Colonic mucosa (tissue), 4 donors: ENCODE data around the gene E2F4. TPM values are rescaled to one million over a fixed set of nuclear protein-coding genes. Genes with fewer than 3 reads are reported as not detected.

ENCODE experiments used
- DNase-seq: peaks from one replicate; pipeline ENCODE4 v3.0.0-alpha.2; 2020
- H3K27ac ChIP-seq: fragments of 200-600 bp; one replicate; pipeline ENCODE4 v1.8.0; 2021
- H3K27me3 ChIP-seq: fragments of 200-600 bp; one replicate; pipeline ENCODE4 v1.8.0; 2021
- H3K36me3 ChIP-seq: fragments of 200-600 bp; one replicate; pipeline ENCODE4 v1.8.0; 2021
- H3K4me1 ChIP-seq: fragments of 200-600 bp; one replicate; pipeline ENCODE4 v1.8.0; 2021; ENCODE audit warnings: mild to moderate bottlenecking
- H3K4me3 ChIP-seq: fragments of 200-600 bp; one replicate; pipeline ENCODE4 v1.8.0; 2021
- H3K9ac ChIP-seq, 2 donors: one replicate each; pipeline ENCODE4 v1.7.0; 2013; ENCODE audit warnings: control low read depth in 2 of 2, low read depth in 2 of 2, low read length in 2 of 2
- H3K9me3 ChIP-seq: fragments of 200-600 bp; one replicate; pipeline ENCODE4 v1.8.0; 2021
- intact Hi-C: fragments of 100-400 bp; cut with DNase I; formaldehyde crosslinking; loops from one replicate; pipeline ENCODE4 v1.14.1; 2022
- total RNA-seq, 2 donors: library from RNA; stranded (reverse); fragmentation: NEBNext Ultra II Directional in 1 of 2; extraction: Animal tissue kit (Norgen Biotek cat#: 25700) in 1 of 2; gene quantifications; one replicate each; pipeline ENCODE4 v1.2.1, GENCODE V29; 2021
- TF ChIP-seq, protein P1 (sequence below): fragments of 200-600 bp; IDR thresholded peaks from one replicate; pipeline ENCODE4 v1.8.0; 2022; ENCODE audit warnings: antibody characterized with exemption, mild to moderate bottlenecking
- donor health status: healthy.
- donor health status: DM: no; HTN: no; CAD: no.
- donor health status: DM: no; HTN: no; CAD: no.

Gene E2F4
- total RNA-seq, 2 donors from 2014 or later = 53.3 to 89.0 TPM

DNA sequence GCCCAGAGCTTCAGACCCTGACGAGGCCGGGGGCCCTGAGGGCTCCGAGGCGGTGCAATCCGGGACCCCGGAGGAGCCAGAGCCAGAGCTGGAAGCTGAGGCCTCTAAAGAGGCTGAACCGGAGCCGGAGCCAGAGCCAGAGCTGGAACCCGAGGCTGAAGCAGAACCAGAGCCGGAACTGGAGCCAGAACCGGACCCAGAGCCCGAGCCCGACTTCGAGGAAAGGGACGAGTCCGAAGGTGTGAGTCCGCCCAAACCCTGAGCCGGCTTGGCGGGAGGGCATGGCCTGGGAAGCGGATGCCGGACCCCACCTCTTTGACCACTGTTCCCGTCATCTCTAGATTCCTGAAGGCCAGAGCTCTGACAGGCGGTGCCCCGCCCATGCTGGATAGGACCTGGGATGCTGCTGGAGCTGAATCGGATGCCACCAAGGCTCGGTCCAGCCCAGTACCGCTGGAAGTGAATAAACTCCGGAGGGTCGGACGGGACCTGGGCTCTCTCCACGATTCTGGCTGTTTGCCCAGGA, 17.2 kb upstream of the E2F4 start:
- DNase-seq = no peak
- H3K9me3 ChIP-seq = no peaks in the 10 kb centered on the region
- TF ChIP-seq, protein P1, sequence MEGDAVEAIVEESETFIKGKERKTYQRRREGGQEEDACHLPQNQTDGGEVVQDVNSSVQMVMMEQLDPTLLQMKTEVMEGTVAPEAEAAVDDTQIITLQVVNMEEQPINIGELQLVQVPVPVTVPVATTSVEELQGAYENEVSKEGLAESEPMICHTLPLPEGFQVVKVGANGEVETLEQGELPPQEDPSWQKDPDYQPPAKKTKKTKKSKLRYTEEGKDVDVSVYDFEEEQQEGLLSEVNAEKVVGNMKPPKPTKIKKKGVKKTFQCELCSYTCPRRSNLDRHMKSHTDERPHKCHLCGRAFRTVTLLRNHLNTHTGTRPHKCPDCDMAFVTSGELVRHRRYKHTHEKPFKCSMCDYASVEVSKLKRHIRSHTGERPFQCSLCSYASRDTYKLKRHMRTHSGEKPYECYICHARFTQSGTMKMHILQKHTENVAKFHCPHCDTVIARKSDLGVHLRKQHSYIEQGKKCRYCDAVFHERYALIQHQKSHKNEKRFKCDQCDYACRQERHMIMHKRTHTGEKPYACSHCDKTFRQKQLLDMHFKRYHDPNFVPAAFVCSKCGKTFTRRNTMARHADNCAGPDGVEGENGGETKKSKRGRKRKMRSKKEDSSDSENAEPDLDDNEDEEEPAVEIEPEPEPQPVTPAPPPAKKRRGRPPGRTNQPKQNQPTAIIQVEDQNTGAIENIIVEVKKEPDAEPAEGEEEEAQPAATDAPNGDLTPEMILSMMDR = no peak
- peak overlapping the region; percentile 94 for H3K27ac ChIP-seq
- H3K36me3 ChIP-seq = no peaks in the 10 kb centered on the region
- intact Hi-C loops = no loop called here
- H3K4me1 ChIP-seq = peaks cover 19% of the 10 kb centered on the region
- no peaks in the 10 kb centered on the region for H3K27me3 ChIP-seq
- H3K9ac ChIP-seq = peak overlapping the region; percentile 64 to 88
- peak overlapping the region; percentile 50 for H3K4me3 ChIP-seq

DNA sequence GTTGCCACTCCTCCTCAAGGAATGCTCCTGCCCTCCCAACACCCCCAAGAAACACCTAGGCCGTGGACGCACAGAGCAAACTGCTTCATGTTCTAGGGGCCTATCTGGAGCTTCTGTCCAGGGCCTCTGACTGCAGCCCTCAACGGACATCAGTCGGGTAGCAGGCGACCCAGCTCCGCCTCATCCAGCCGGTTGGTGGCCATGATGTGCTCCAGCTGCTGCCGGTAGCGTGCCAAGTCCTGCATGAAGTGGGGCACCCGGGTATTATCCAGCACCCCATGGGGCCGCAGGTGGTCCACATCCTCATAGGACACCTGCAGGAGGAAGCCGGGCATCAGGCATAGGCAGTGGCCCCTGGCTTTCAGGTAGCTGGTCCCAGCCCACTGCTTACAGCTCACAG, 15.3 kb upstream of the E2F4 start:
- TF ChIP-seq, protein P1 = no peak
- no peaks in the 10 kb centered on the region for H3K36me3 ChIP-seq
- H3K9ac ChIP-seq = no peak overlapping the region
- peaks cover 17% of the 10 kb centered on the region for H3K4me1 ChIP-seq
- no peak overlapping the region for H3K27ac ChIP-seq
- no peak overlapping the region for H3K4me3 ChIP-seq
- intact Hi-C loops = no loop called here
- H3K27me3 ChIP-seq = no peaks in the 10 kb centered on the region
- H3K9me3 ChIP-seq = no peaks in the 10 kb centered on the region
- DNase-seq = no peak

- H3K27me3 ChIP-seq = no peaks in the 10 kb centered on the region
- TF ChIP-seq, protein P1 = no peak
- peak overlapping the region; percentile 64 for H3K27ac ChIP-seq
- no peaks in the 10 kb centered on the region for H3K36me3 ChIP-seq
- H3K9ac ChIP-seq = peak overlapping the region; percentile 42 to 61
- DNase-seq = peak; percentile 86
- H3K9me3 ChIP-seq = no peaks in the 10 kb centered on the region
- H3K4me3 ChIP-seq = peak overlapping the region; percentile 36
- peaks cover 17% of the 10 kb centered on the region for H3K4me1 ChIP-seq
- intact Hi-C loops = no loop called here
Measured at GRCh38 chr16:67177743-67178699, 13.9 kb upstream of the E2F4 start.

DNA sequence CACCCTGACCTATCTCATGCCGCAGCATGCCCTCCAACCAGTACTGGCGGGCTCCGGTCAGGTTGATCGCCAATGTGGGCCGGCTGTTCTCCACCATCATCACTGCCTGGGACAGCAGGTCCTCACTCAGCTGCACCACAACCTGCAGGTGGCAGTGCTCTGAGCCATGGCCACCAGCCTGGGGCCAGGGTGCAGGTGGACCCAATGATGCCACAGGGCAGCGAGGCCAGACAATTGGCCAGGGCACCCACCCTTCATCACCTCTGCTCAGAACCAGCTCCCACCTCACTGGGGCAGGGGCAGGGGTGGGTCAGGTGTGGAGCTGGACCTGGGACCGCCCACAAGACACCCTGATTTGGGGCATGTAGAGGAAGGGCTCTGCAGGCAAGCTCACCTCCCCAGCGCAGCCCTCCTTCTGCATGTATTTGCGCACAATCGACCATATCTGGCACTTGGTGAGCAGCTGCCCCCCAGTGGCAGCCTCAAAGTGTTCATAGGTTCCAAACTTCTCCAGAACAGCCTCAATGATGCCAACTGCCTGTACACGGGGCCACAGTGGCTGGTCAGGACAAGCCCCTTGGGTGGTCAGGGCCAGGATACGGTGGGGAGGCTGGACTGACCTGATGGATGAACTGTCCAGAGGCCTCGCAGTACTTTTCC, 12.4 kb upstream of the E2F4 start:
- Histone ChIP-seq H3K4me3 (no peak overlapping the region), H3K4me1 (peaks cover 6% of the 10 kb centered on the region), H3K9me3 (no peaks in the 10 kb centered on the region), H3K36me3 (no peaks in the 10 kb centered on the region), H3K27me3 (no peaks in the 10 kb centered on the region), H3K27ac (no peak overlapping the region), H3K9ac (no peak overlapping the region)
- DNase-seq = no peak
- intact Hi-C loops = loop anchor here (10.0 kb wide), 1 partner anchor 205 kb away; no protein-coding TSS in a partner anchor
- TF ChIP-seq, protein P1 = no peak

- Histone ChIP-seq H3K27ac (no peak overlapping the region), H3K9me3 (no peaks in the 10 kb centered on the region), H3K27me3 (no peaks in the 10 kb centered on the region), H3K36me3 (no peaks in the 10 kb centered on the region), H3K4me1 (peaks cover 10% of the 10 kb centered on the region), H3K9ac (no peak overlapping the region), H3K4me3 (no peak overlapping the region)
- TF ChIP-seq, protein P1 = no peak
- intact Hi-C loops = loop anchor here (10.0 kb wide), 1 partner anchor 205 kb away; no protein-coding TSS in a partner anchor
- DNase-seq = no peak
Measured at GRCh38 chr16:67180166-67180565, 11.8 kb upstream of the E2F4 start.
